Measurements from ENCODE around the gene MCEMP1. TPM values are rescaled to one million over a fixed set of nuclear protein-coding genes. Genes with fewer than 3 reads are reported as not detected.

Gene MCEMP1
- total and polyA plus RNA-seq, 7 donors: 0.18 to 0.54 (median 0.28) TPM; not detected in 1

DNA sequence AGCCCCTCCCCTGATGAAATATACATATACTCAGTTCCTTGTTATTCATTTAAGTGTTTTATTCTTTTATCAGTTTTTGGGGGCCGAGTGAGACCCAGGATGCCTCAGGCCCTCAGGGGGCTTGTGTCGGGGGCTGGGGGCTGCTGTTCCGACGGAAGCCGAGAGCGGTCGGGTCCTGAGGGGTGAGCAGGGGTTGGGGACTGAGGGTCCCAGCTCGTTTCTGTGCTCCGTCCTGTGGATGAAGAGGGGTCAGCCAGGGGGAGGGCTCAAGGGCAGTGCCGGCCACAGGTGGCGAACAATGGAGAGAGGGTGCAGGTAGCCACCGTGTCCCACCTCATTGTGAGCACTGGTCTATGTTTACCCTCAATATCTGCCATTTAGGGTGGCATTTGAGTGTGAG, 45.3 kb upstream of the MCEMP1 start:
- no peak for DNase-seq

DNA sequence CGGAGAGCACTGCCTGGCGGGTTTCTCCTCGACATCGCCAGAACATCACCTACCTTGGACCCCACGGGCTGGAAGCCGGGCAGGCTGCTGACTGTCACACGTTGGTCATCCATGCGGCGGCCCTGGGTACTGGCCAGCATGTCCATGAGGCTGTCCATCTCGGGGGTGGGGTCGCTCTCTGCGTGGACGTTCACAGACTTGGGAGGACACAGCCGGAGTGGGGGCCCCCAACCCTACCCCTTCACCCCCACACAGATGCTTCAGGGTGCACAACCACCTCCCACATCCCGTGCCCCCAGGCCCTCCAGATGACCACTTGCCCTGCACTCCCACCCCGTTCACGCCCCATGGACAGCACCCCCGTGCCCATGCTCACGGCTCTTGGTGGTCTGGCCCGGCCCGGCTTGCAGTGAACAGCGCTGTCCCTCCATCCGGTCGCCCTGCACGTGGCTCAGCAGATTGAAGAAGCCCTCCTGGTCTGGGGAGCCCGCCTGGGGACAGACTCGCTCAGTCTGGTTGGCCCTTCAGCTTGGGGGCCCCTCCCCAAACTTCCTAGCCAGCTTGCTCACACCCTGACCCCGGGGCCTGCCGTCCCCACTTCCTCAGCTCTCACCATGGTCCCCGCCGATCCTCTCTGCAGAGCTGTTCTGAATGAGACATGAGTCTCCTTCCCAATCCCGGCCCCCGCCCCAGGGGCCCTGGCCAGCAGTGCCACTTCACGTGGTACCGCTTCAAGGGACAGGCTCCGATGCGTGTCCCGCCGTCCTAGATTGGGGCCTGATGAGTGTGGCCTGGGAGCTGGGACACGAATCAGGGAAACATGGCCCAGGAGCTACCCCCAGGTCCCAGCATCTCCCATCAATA, 44.3 kb upstream of the MCEMP1 start:
- Histone ChIP-seq H3K4me1 (peaks cover 19% of the 10 kb centered on the region), H3K4me3 (no peak overlapping the region), H3K9me3 (no peaks in the 10 kb centered on the region), H3K27ac (no peak overlapping the region), H3K27me3 (ENCODE audit: insufficient read depth in 3 of 3, low read length in 2 of 3) (peaks cover 0 to 15% (median 10%) of the 10 kb centered on the region in 3 donors), H3K36me3 (ENCODE audit: insufficient read depth in 1 of 2, low read depth in 1 of 2) (peaks cover 0 to 5% of the 10 kb centered on the region in 2 donors)
- DNase-seq: no peak
- 84 to 92% (median 85%) methylated on average over 35 to 40 of the region's 40 CpGs for WGBS, 3 donors
- ATAC-seq: no peak
- TF ChIP-seq, protein P1, sequence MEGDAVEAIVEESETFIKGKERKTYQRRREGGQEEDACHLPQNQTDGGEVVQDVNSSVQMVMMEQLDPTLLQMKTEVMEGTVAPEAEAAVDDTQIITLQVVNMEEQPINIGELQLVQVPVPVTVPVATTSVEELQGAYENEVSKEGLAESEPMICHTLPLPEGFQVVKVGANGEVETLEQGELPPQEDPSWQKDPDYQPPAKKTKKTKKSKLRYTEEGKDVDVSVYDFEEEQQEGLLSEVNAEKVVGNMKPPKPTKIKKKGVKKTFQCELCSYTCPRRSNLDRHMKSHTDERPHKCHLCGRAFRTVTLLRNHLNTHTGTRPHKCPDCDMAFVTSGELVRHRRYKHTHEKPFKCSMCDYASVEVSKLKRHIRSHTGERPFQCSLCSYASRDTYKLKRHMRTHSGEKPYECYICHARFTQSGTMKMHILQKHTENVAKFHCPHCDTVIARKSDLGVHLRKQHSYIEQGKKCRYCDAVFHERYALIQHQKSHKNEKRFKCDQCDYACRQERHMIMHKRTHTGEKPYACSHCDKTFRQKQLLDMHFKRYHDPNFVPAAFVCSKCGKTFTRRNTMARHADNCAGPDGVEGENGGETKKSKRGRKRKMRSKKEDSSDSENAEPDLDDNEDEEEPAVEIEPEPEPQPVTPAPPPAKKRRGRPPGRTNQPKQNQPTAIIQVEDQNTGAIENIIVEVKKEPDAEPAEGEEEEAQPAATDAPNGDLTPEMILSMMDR (IDR thresholded peaks at IDR 0.05): no peak
- intact Hi-C loops (cut with DNase I): no loop called here

More for the DNA sequence above, 45.3 kb upstream of the MCEMP1 start:
- WGBS, 3 donors: 85 to 91% (median 89%) methylated on average over 12 of the region's 12 CpGs
- intact Hi-C loops (cut with DNase I): no loop called here
- peaks cover 19% of the 10 kb centered on the region for H3K4me1 ChIP-seq
- TF ChIP-seq, protein P1 (IDR thresholded peaks at IDR 0.05): no peak
- H3K27me3 ChIP-seq (ENCODE audit: insufficient read depth in 3 of 3, low read length in 2 of 3): peaks cover 0 to 10% (median 5%) of the 10 kb centered on the region in 3 donors
- no peaks in the 10 kb centered on the region for H3K9me3 ChIP-seq
- H3K27ac ChIP-seq: no peak overlapping the region
- ATAC-seq: no peak
- H3K36me3 ChIP-seq (ENCODE audit: insufficient read depth in 1 of 2, low read depth in 1 of 2): peaks cover 0 to 13% of the 10 kb centered on the region in 2 donors
- no peak overlapping the region for H3K4me3 ChIP-seq

DNA sequence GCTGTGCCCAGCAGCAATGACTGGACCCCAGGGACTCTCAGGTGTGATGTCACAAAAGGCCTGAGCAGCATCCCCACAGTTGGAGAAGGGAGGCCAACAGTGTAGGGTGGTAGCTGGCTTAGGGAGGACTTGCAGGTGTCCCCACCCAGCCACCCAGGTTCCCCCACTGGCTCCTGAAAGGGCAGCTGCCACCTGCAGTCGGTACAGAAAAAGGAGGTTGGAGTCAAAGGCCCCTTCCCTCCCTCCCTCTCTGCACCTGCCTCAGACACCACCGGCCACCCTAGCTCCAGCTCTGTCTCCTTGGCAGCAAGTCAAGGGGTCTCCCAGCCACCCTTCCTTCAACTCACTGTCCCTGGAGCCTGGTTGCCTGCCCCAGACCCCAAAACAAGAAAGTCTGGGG, 43.2 kb upstream of the MCEMP1 start, which contains the start of gene PCP2:
PCP2 (minus strand) TSS at position 22 of the 400 bp plus-strand sequence. CDS start 262 bp downstream, outside the sequence.
- ATAC-seq: no peak
- no peak for DNase-seq
- H3K4me1 ChIP-seq: peaks cover 10% of the 10 kb centered on the region
- no peaks in the 10 kb centered on the region for H3K9me3 ChIP-seq
- intact Hi-C loops (cut with DNase I): no loop called here
- H3K27me3 ChIP-seq (ENCODE audit: insufficient read depth in 3 of 3, low read length in 2 of 3): peaks cover 0 to 25% (median 13%) of the 10 kb centered on the region in 3 donors
- H3K4me3 ChIP-seq: no peak within 1 kb of the TSS
- 11 to 52% (median 32%) methylated on average over 1 to 2 of the region's 2 CpGs for WGBS, 3 donors
- no peaks in the 10 kb centered on the region for H3K36me3 ChIP-seq (ENCODE audit: insufficient read depth in 1 of 2, low read depth in 1 of 2)
- TF ChIP-seq, protein P1 (IDR thresholded peaks at IDR 0.05): no peak
- H3K27ac ChIP-seq: no peak within 1 kb of the TSS

DNA sequence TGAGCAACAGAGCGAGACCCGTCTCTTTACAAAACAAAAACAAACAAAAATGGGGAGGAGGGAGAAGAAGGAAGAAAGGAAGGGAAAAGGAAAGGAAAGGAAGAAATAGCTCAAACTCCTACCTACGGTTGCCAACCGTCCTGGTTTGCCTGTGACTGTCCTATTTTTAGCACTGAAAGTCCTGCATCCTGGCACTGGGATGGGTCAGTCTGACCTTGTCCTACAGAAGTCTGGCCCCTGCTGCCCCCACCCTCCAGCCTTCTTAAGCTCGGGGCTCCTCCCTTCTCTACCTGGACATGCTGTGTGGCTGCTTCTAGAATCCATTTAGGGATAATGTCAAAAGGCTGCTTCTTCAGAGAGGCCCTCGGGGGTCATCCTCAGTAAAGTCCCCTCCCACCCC, 41.2 kb upstream of the MCEMP1 start:
- no peak for ATAC-seq
- TF ChIP-seq, protein P1 (IDR thresholded peaks at IDR 0.05): no peak
- 41 to 53% (median 49%) methylated on average over 6 of the region's 6 CpGs for WGBS, 3 donors
- DNase-seq: no peak
- H3K4me3 ChIP-seq: no peak overlapping the region
- no peaks in the 10 kb centered on the region for H3K9me3 ChIP-seq
- peaks cover 0 to 32% (median 13%) of the 10 kb centered on the region in 3 donors for H3K27me3 ChIP-seq (ENCODE audit: insufficient read depth in 3 of 3, low read length in 2 of 3)
- intact Hi-C loops (cut with DNase I): no loop called here
- peaks cover 4% of the 10 kb centered on the region for H3K4me1 ChIP-seq
- H3K36me3 ChIP-seq (ENCODE audit: insufficient read depth in 1 of 2, low read depth in 1 of 2): no peaks in the 10 kb centered on the region
- no peak overlapping the region for H3K27ac ChIP-seq

All from psoas muscle (tissue), 8 donors.